Pericardium fibroblast (primary cell): Measurements from ENCODE around the gene RBMS3. TPM values are rescaled to one million over a fixed set of nuclear protein-coding genes. Genes with fewer than 3 reads are reported as not detected.

Experiments
- total RNA-seq: library from RNA; depleted of rRNA; stranded (reverse); fragments of >200 nt; gene quantifications from 2 replicates; pipeline ENCODE4 v1.2.3, GENCODE V29; 2015

Gene RBMS3
- 38.9 and 45.9 TPM in 2 replicates for total RNA-seq

DNA sequence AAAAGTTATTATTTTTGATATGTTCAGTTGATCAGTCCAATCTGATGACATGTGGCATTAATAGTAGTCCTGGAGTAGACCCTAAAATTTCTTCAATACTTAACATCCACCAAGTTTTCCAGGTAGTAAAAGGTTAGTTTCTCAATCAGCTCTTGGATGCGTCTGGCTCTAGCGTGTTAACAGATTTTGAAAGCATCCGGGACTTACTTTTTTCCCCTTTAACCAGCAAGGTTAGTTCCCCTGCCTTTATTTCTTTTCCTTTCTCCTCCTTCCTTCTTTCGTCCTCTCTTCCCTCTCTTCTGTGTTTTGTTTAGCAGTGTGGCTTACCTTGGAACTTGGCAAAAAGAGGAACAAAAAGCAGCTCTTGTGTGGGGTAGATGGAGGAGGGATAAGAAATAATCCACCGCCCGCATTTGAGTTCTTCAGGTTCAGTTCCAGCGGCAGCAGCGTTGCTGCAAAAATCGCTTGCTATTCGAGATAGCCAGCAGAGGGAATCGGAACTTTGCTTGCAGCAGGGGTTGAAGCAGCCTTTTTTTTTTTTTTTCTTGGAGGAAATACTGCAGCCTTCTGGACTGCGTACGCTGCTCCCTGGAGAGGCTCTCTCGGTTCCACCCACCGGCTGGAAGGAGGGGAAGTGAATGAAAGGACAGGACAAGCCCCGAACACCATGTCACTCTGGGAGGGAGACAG is at the start of gene RBMS3:
TSS of gene RBMS3 (plus strand) at position 668 of the 690 bp plus-strand sequence.

